HepG2 (cell line): ENCODE results near the gene KIFAP3. TPM values are rescaled to one million over a fixed set of nuclear protein-coding genes. Genes with fewer than 3 reads are reported as not detected.

ENCODE experiments used
- CSRNP2 ChIP-seq: sonication (generic); formaldehyde crosslinking; conservative IDR thresholded peaks from 2 replicates; pipeline ENCODE4 v1.8.0; 2022; ENCODE audit warnings: low read depth, missing genetic modification reagents
- IRF1 ChIP-seq: sonication (generic); formaldehyde crosslinking; IDR thresholded peaks from 2 replicates; pipeline ENCODE4 v1.4.0; 2020; ENCODE audit warnings: low read depth, mild to moderate bottlenecking, missing genetic modification reagents
- MYPOP ChIP-seq: sonication (generic); formaldehyde crosslinking; IDR thresholded peaks from 2 replicates; pipeline ENCODE4 v1.8.1; 2023; ENCODE audit warnings: mild to moderate bottlenecking, moderate library complexity, missing genetic modification reagents
- PATZ1 ChIP-seq: sonication (generic); formaldehyde crosslinking; IDR thresholded peaks from 2 replicates; pipeline ENCODE4 v1.4.0; 2020; ENCODE audit warnings: missing genetic modification reagents
- PHF21A ChIP-seq: sonication (generic); formaldehyde crosslinking; IDR thresholded peaks from 2 replicates; pipeline ENCODE4 v1.5.0; 2020; ENCODE audit warnings: mild to moderate bottlenecking, missing genetic modification reagents
- RXRA ChIP-seq: sonication (generic); formaldehyde crosslinking; IDR thresholded peaks from 2 replicates; pipeline ENCODE4 v1.5.1; 2020; ENCODE audit warnings: missing genetic modification reagents
- ZBTB2 ChIP-seq: sonication (generic); formaldehyde crosslinking; IDR thresholded peaks from 2 replicates; pipeline ENCODE4 v1.8.0; 2022; ENCODE audit warnings: low read depth, missing genetic modification reagents
- ZNF138 ChIP-seq: sonication (generic); formaldehyde crosslinking; IDR thresholded peaks from 2 replicates; pipeline ENCODE4 v1.5.0; 2020; ENCODE audit warnings: mild to moderate bottlenecking, low read depth, missing genetic modification reagents
- ZNF329 ChIP-seq: sonication (generic); formaldehyde crosslinking; IDR thresholded peaks from 2 replicates; pipeline ENCODE4 v1.9.0; 2021; ENCODE audit warnings: low read depth, mild to moderate bottlenecking, missing genetic modification reagents
- ZNF354B ChIP-seq: sonication (generic); formaldehyde crosslinking; IDR thresholded peaks from 2 replicates; pipeline ENCODE4 v1.8.0; 2022; ENCODE audit warnings: mild to moderate bottlenecking, missing genetic modification reagents
- ZNF558 ChIP-seq: sonication (generic); formaldehyde crosslinking; IDR thresholded peaks from 2 replicates; pipeline ENCODE4 v1.9.0; 2022; ENCODE audit warnings: mild to moderate bottlenecking, missing genetic modification reagents, borderline replicate concordance
- ZNF569 ChIP-seq: sonication (generic); formaldehyde crosslinking; IDR thresholded peaks from 2 replicates; pipeline ENCODE4 v1.5.0; 2020; ENCODE audit warnings: mild to moderate bottlenecking, missing genetic modification reagents, moderate library complexity, borderline replicate concordance
- ZNF629 ChIP-seq: sonication (generic); formaldehyde crosslinking; conservative IDR thresholded peaks from 2 replicates; pipeline ENCODE4 v1.5.0; 2020; ENCODE audit warnings: missing genetic modification reagents
- ZNF800 ChIP-seq: sonication (generic); formaldehyde crosslinking; IDR thresholded peaks from 2 replicates; pipeline ENCODE4 v1.4.0; 2020; ENCODE audit warnings: missing genetic modification reagents
- ZSCAN20 ChIP-seq: sonication (generic); formaldehyde crosslinking; IDR thresholded peaks from 2 replicates; pipeline ENCODE4 v1.4.0; 2020; ENCODE audit warnings: missing genetic modification reagents, mild to moderate bottlenecking, borderline replicate concordance
- ZSCAN21 ChIP-seq: sonication (generic); formaldehyde crosslinking; IDR thresholded peaks from 2 replicates; pipeline ENCODE4 v1.8.0; 2022; ENCODE audit warnings: mild to moderate bottlenecking, missing genetic modification reagents, moderate library complexity, borderline replicate concordance
- polyA plus RNA-seq, 8 experiments: library from polyadenylated mRNA; depleted of rRNA in 3 of 8; stranded (reverse) in 7 of 8; unstranded in 1 of 8; fragments of >200 nt; fragmentation: Illumina TruSeq in 4 of 8; extraction: Trizol in 4 of 8; gene quantifications; 2 replicates each; pipeline versions ENCODE4 v1.2.1 to v1.2.3, GENCODE V29; 2011 to 2016; ENCODE audit warnings: low read depth in 4 of 8, missing spikeins in 1 of 8, mixed read lengths in 1 of 8; ENCODE audit not compliant: insufficient read depth in 1 of 8
- total RNA-seq, 5 experiments: library from RNA; depleted of rRNA; stranded (reverse); fragments of >200 nt; fragmentation: Illumina TruSeq; extraction: Trizol; gene quantifications; 2 replicates each; pipeline ENCODE4 v1.2.3, GENCODE V29; 2016; ENCODE audit warnings: low read depth in 1 of 5

KIFAP3 gene
- total and polyA plus RNA-seq, 2 of the 13 experiments (the other 11 are each of a cell fraction or from before 2014, with no cell fraction given): 3.4 to 10.0 TPM

- TF ChIP-seq ZNF800 (CRISPR knock-in tag) (no peak), PHF21A (CRISPR knock-in tag) (peak; percentile 84), ZNF569 (CRISPR knock-in tag) (no peak), RXRA (no peak; the same call in 1 of the 2 replicates), ZNF629 (CRISPR knock-in tag) (no peak), ZNF558 (CRISPR knock-in tag) (no peak), ZNF138 (CRISPR knock-in tag) (no peak), CSRNP2 (no peak), ZNF354B (CRISPR knock-in tag) (no peak), ZSCAN21 (CRISPR knock-in tag) (peak; percentile 41; the same call in 1 of the 2 replicates), IRF1 (CRISPR knock-in tag) (no peak), MYPOP (CRISPR knock-in tag) (peak; percentile 10; the same call in 1 of the 2 replicates), ZBTB2 (peak; percentile 35; the same call in 1 of the 2 replicates), PATZ1 (CRISPR knock-in tag) (peak; percentile 65), ZSCAN20 (CRISPR knock-in tag) (no peak), ZNF329 (no peak)
Measured at GRCh38 chr1:169893645-169894423, 180.7 kb downstream of the KIFAP3 start, which contains the start of gene SCYL3 (continued).
